HT1080 (cell line): ENCODE data around the gene BAD. TPM values are rescaled to one million over a fixed set of nuclear protein-coding genes. Genes with fewer than 3 reads are reported as not detected.
A peak's percentile ranks its signal among the peaks of the same experiment; 100 is the strongest.

Experiments used
- DNase-seq: peaks from one replicate; pipeline ENCODE4 v3.0.0-alpha.2; 2015; ENCODE audit warnings: low read depth
- total RNA-seq: library from RNA; depleted of rRNA; stranded (reverse); fragments of >200 nt; shearing (Covaris generic); gene quantifications from 2 replicates; pipeline ENCODE4 v1.2.3, GENCODE V29; 2014

The BAD gene
- total RNA-seq, 1 experiment from 2014 or later, result 129 TPM

DNA sequence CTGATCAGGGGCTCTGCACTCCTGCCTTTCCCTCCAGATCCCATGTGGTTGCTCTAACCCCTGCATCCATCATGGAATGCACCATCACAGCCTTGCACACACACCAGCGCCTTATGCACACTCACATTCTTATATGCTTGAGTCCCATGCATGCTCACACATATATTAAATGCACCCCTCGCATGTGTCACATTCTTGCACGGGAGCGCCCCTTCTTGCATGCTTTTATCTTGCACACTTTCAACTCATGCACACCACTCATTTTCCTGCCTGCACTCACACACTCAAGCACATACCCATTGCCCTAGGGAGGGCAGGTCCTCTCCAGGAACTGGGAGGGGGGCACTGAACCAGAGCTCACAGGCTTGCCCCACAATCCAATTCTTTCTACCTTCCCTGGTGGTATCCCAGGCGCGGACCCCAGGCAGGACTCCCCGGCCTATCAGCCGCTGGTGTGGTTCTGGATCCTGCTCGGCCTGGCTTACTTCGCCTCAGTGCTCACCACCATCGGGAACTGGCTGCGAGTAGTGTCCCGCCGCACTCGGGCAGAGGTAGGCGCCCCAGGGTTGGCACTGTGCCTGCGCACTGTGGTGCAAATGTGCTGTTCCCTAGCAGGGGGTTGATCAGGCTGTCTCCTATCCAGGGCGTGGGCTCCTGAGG, 13.4 kb upstream of the BAD start:
- DNase-seq, result no peak

DNA sequence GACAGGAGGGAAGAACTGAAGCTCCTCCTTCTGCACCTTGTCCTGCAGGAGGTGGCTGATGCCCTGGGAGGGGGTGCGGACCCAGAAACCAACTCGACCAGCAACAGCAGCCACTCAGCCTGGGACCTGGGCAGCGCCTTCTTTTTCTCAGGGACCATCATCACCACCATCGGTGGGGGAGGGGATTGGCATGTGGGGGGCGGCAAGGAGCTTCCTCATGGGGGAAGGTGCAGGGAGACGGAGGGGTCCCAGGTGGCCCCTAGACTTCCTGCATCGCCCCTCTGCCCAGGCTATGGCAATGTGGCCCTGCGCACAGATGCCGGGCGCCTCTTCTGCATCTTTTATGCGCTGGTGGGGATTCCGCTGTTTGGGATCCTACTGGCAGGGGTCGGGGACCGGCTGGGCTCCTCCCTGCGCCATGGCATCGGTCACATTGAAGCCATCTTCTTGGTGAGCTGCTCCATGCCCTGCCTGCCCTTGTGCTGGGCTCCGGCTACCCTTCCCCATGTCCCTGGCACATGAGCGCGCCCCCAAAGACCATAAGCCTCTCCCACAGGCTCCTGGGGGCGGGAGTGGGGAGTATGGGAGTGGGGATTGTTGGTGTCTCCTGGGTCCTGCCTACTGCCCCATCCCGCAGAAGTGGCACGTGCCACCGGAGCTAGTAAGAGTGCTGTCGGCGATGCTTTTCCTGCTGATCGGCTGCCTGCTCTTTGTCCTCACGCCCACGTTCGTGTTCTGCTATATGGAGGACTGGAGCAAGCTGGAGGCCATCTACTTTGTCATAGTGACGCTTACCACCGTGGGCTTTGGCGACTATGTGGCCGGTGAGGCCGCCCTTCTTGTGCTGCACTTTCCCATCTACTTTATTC, 12.6 kb upstream of the BAD start:
- no peak for DNase-seq

- no peak for DNase-seq
Observed at GRCh38 chr11:64296236-64296635, 11.8 kb upstream of the BAD start.

DNA sequence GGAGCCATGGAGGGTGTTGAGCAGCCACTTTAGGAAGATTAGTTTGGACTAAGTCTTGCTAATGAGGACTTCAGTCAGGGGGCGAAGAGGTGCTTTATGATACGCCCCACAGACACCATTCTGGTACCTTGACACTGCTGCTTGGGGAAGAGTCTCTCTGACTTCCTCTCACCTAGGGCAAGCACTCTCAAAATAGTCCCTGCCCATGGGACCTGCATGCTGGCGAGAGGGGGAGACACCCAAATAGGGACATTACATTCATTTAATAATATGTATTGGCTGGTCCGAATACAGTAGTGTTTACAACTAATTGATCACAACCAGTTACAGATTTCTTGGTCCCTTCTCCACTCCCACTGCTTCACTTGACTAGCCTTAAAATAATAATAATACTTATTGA, 11.3 kb upstream of the BAD start:
- no peak for DNase-seq

GRCh38 chr11:64294774-64295173, 10.3 kb upstream of the BAD start:
- no peak for DNase-seq

DNA sequence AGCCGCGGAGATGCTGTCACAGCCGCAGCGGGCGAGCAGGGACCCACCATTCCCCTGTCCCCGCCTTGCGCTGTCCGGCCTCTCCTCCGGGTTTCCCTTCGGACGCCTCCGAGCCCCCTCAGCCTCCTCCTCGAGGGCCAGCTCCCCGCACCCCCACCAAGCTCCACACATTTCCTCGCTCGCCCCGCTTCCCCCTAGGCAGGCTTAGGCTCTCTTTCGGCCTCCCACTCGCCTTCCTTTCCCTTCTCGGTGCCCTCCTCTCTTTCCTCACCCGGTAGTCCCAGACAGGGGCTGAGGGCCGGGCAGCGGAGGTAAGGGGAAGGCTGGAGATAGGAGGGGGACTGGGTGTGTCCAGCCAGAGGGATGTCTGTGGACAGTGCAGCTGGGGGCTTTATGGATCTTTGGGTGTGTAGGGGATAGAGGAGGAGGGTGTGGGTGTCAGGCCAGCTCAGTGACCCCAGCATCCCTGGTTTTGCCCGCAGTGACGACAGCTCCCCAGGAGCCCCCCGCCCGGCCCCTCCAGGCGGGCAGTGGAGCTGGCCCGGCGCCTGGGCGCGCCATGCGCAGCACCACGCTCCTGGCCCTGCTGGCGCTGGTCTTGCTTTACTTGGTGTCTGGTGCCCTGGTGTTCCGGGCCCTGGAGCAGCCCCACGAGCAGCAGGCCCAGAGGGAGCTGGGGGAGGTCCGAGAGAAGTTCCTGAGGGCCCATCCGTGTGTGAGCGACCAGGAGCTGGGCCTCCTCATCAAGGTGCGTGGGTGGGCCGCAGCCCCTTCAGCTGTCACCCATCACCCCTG, 8.2 kb upstream of the BAD start:
- DNase-seq, result no peak

- DNase-seq, result no peak
Observed at GRCh38 chr11:64291752-64292459, 7.4 kb upstream of the BAD start.

DNA sequence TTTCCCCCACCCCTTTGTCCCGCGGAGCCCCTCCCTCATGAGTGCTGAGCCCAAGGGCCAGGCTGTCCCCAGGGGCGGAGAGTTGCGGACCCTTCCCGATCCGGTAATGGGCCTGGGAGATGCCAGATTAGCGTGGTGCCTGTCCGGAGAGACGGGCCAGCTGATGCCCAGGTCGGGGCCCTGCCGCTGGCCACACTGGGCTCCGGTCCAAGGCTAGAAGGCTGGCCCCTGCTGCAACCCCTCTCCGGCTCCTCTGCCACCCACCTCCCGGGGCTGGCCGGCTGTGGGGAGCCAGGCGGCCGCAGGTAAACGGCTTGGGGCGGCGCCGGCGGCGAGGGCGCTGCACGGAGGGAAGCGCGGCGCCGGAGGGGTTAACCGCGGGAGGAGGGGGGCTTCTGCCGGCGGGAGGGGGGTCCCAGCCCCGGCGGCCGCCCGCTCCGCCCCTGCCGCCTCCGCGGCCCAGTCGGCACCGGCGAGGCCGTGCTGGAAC, 6.8 kb upstream of the BAD start, which contains the start of gene KCNK4:
TSS of gene KCNK4 (plus strand) at position 41 of the 490 bp plus-strand sequence. CDS start 1,717 bp downstream, outside the sequence.
- no peak for DNase-seq

- no peak for DNase-seq
Observed at GRCh38 chr11:64290352-64291261, 6.1 kb upstream of the BAD start.

- DNase-seq, result no peak
Observed at GRCh38 chr11:64289002-64289564, 4.6 kb upstream of the BAD start.

GRCh38 chr11:64288353-64288750, 3.9 kb upstream of the BAD start:
- DNase-seq, result no peak

DNA sequence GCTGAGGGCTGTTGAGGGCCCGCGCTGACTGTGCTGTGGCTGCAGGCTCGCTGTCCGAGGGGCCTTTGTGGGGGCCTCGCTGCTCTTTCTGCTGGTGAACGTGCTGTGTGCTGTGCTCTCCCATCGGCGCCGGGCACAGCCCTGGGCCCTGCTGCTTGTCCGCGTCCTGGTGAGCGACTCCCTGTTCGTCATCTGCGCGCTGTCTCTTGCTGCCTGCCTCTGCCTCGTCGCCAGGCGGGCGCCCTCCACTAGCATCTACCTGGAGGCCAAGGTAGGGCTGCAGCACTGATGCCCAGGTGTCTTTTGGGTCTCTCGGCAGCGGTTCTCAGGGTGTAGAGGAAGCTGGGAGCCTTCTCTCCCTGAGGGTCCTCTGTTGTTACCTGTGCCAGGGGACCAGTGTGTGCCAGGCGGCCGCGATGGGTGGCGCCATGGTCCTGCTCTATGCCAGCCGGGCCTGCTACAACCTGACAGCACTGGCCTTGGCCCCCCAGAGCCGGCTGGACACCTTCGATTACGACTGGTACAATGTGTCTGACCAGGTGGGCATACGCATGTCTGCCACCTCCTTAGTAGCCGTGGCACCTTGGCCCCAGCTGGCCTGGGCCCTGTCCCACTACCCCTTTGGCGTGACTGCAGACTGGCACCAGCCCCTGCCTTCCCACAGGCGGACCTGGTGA, 3.3 kb upstream of the BAD start:
- DNase-seq, result no peak

- DNase-seq, result no peak
Observed at GRCh38 chr11:64286801-64287159, 2.3 kb upstream of the BAD start.

GRCh38 chr11:64285885-64286800, 1.7 kb upstream of the BAD start:
- peak; percentile 40 for DNase-seq

GRCh38 chr11:64284962-64285884, 758 bp upstream of the BAD start, which contains the start of gene GPR137:
TSS of gene GPR137 (plus strand) at chr11:64285848. CDS start at chr11:64286525, 677 bp downstream.
- peak; percentile 69 for DNase-seq

DNA sequence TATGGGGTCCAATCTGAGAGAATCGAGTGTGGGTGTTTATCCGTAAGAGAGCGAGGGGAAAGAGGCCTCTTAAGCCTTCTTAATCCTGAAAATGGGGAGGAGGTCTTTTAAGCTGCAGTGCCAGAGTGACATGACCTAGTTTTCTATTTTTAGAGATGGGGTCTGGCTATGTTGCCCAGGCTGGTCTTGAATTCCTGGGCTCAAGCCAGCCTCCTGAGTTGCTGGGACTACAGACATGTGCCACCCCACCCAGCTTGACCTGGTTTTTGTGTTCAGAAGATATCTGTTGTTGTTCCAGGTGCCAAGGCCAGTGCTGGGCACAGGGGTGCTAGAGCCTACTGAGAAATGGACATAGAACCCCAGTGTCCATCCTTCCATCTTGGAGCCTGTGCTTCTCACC, 1.4 kb downstream of the BAD start:
- no peak for DNase-seq
